ENCODE measurements around the gene CDH13.

The CDH13 gene

GRCh38 chr16:83456934-83457333 is 830.2 kb downstream of the CDH13 start (continued):
- TF ChIP-seq TOX (CRISPR knock-in tag; IDR thresholded peaks at IDR 0.05; ENCODE audit: borderline replicate concordance), result no peak
- no peak for TF ChIP-seq ZNF565 (CRISPR knock-in tag; conservative IDR thresholded peaks at IDR 0.05; ENCODE audit: low read depth)
- no peak for TF ChIP-seq ZNF70 (CRISPR knock-in tag; IDR thresholded peaks at IDR 0.05)
- TF ChIP-seq, protein P1, sequence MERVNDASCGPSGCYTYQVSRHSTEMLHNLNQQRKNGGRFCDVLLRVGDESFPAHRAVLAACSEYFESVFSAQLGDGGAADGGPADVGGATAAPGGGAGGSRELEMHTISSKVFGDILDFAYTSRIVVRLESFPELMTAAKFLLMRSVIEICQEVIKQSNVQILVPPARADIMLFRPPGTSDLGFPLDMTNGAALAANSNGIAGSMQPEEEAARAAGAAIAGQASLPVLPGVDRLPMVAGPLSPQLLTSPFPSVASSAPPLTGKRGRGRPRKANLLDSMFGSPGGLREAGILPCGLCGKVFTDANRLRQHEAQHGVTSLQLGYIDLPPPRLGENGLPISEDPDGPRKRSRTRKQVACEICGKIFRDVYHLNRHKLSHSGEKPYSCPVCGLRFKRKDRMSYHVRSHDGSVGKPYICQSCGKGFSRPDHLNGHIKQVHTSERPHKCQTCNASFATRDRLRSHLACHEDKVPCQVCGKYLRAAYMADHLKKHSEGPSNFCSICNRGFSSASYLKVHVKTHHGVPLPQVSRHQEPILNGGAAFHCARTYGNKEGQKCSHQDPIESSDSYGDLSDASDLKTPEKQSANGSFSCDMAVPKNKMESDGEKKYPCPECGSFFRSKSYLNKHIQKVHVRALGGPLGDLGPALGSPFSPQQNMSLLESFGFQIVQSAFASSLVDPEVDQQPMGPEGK (CRISPR knock-in tag; IDR thresholded peaks at IDR 0.05; ENCODE audit: borderline replicate concordance), result no peak
- no peak for TF ChIP-seq ZNF8 (CRISPR knock-in tag; IDR thresholded peaks at IDR 0.05)
- no peak for TF ChIP-seq TCF4 (CRISPR knock-in tag; IDR thresholded peaks at IDR 0.05; ENCODE audit: borderline replicate concordance)
- TF ChIP-seq, protein P2, sequence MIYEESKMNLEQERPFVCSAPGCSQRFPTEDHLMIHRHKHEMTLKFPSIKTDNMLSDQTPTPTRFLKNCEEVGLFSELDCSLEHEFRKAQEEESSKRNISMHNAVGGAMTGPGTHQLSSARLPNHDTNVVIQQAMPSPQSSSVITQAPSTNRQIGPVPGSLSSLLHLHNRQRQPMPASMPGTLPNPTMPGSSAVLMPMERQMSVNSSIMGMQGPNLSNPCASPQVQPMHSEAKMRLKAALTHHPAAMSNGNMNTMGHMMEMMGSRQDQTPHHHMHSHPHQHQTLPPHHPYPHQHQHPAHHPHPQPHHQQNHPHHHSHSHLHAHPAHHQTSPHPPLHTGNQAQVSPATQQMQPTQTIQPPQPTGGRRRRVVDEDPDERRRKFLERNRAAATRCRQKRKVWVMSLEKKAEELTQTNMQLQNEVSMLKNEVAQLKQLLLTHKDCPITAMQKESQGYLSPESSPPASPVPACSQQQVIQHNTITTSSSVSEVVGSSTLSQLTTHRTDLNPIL (CRISPR knock-in tag; IDR thresholded peaks at IDR 0.05; ENCODE audit: low read depth), result no peak
- no peak for TF ChIP-seq ZC3H10 (CRISPR knock-in tag; IDR thresholded peaks at IDR 0.05)
- no peak for TF ChIP-seq GLIS3 (CRISPR knock-in tag; IDR thresholded peaks at IDR 0.05)

- no peak for TF ChIP-seq TCF4 (CRISPR knock-in tag; IDR thresholded peaks at IDR 0.05; ENCODE audit: borderline replicate concordance)
- no peak for TF ChIP-seq BACH2 (CRISPR knock-in tag; IDR thresholded peaks at IDR 0.05; ENCODE audit: borderline replicate concordance)
- TF ChIP-seq ZFP30 (CRISPR knock-in tag; IDR thresholded peaks at IDR 0.05), result no peak
- no peak; the same call in 2 of the 3 replicates for ATAC-seq
Observed at GRCh38 chr16:83458612-83459011, 831.8 kb downstream of the CDH13 start.

- no peak for ATAC-seq
- TF ChIP-seq CSDC2 (CRISPR knock-in tag; IDR thresholded peaks at IDR 0.05) (no peak), ZFP30 (CRISPR knock-in tag; IDR thresholded peaks at IDR 0.05) (no peak), ISL1 (CRISPR knock-in tag; IDR thresholded peaks at IDR 0.05) (no peak)
Observed at GRCh38 chr16:83464991-83465390, 838.2 kb downstream of the CDH13 start.

DNA sequence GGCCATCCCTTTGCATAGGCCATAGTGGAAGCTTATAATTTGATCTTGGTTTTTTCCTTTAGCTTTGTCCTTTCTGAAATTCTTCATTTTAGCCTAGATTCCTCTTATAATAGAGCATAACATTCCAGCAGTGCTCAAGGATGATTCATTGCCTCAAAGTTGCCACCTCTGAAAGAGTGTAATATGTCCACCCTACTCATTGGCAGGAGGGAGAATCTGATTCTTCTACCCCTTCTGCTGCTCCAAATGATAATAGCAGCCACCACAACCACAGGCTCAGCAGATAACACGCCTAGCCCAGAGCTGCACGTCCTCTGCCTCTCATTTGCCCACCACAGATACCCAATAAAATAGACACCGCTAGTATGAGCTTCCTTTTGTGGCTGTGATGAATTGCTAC is 843.6 kb downstream of the CDH13 start:
- no peak for TF ChIP-seq ZC3H10 (CRISPR knock-in tag; IDR thresholded peaks at IDR 0.05)
- no peak for TF ChIP-seq TCF4 (CRISPR knock-in tag; IDR thresholded peaks at IDR 0.05; ENCODE audit: borderline replicate concordance)
- no peak for TF ChIP-seq ZFP30 (CRISPR knock-in tag; IDR thresholded peaks at IDR 0.05)
- TF ChIP-seq ARNTL (CRISPR knock-in tag; IDR thresholded peaks at IDR 0.05; ENCODE audit: borderline replicate concordance, low read depth), result no peak
- TF ChIP-seq, protein P3, sequence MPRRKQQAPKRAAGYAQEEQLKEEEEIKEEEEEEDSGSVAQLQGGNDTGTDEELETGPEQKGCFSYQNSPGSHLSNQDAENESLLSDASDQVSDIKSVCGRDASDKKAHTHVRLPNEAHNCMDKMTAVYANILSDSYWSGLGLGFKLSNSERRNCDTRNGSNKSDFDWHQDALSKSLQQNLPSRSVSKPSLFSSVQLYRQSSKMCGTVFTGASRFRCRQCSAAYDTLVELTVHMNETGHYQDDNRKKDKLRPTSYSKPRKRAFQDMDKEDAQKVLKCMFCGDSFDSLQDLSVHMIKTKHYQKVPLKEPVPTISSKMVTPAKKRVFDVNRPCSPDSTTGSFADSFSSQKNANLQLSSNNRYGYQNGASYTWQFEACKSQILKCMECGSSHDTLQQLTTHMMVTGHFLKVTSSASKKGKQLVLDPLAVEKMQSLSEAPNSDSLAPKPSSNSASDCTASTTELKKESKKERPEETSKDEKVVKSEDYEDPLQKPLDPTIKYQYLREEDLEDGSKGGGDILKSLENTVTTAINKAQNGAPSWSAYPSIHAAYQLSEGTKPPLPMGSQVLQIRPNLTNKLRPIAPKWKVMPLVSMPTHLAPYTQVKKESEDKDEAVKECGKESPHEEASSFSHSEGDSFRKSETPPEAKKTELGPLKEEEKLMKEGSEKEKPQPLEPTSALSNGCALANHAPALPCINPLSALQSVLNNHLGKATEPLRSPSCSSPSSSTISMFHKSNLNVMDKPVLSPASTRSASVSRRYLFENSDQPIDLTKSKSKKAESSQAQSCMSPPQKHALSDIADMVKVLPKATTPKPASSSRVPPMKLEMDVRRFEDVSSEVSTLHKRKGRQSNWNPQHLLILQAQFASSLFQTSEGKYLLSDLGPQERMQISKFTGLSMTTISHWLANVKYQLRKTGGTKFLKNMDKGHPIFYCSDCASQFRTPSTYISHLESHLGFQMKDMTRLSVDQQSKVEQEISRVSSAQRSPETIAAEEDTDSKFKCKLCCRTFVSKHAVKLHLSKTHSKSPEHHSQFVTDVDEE (CRISPR knock-in tag; IDR thresholded peaks at IDR 0.05), result no peak
- no peak for TF ChIP-seq RARB (CRISPR knock-in tag; IDR thresholded peaks at IDR 0.05)
- TF ChIP-seq ESRRG (CRISPR knock-in tag; IDR thresholded peaks at IDR 0.05), result no peak
- no peak for TF ChIP-seq ZFP3 (CRISPR knock-in tag; IDR thresholded peaks at IDR 0.05)
- no peak for TF ChIP-seq ISL1 (CRISPR knock-in tag; IDR thresholded peaks at IDR 0.05)
- TF ChIP-seq, protein P4, sequence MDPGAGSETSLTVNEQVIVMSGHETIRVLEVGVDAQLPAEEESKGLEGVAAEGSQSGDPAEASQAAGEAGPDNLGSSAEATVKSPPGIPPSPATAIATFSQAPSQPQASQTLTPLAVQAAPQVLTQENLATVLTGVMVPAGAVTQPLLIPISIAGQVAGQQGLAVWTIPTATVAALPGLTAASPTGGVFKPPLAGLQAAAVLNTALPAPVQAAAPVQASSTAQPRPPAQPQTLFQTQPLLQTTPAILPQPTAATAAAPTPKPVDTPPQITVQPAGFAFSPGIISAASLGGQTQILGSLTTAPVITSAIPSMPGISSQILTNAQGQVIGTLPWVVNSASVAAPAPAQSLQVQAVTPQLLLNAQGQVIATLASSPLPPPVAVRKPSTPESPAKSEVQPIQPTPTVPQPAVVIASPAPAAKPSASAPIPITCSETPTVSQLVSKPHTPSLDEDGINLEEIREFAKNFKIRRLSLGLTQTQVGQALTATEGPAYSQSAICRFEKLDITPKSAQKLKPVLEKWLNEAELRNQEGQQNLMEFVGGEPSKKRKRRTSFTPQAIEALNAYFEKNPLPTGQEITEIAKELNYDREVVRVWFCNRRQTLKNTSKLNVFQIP (CRISPR knock-in tag; IDR thresholded peaks at IDR 0.05; ENCODE audit: borderline replicate concordance, low read depth), result no peak
- TF ChIP-seq CSDC2 (CRISPR knock-in tag; IDR thresholded peaks at IDR 0.05), result no peak
- TF ChIP-seq PPARA (CRISPR knock-in tag; IDR thresholded peaks at IDR 0.05; ENCODE audit: borderline replicate concordance), result no peak
- TF ChIP-seq OSR1 (CRISPR knock-in tag; IDR thresholded peaks at IDR 0.05), result no peak
- no peak for TF ChIP-seq GLIS3 (CRISPR knock-in tag; IDR thresholded peaks at IDR 0.05)
- no peak; the same call in 2 of the 3 replicates for ATAC-seq

Measured in SK-N-SH treated with all-trans-retinoic acid at 6 μM for 48 hours (cell line).